ENCODE results near the gene RFTN1. TPM values are rescaled to one million over a fixed set of nuclear protein-coding genes. Genes with fewer than 3 reads are reported as not detected.

Gene RFTN1
- total RNA-seq, 1 donor: 73.0 TPM

DNA sequence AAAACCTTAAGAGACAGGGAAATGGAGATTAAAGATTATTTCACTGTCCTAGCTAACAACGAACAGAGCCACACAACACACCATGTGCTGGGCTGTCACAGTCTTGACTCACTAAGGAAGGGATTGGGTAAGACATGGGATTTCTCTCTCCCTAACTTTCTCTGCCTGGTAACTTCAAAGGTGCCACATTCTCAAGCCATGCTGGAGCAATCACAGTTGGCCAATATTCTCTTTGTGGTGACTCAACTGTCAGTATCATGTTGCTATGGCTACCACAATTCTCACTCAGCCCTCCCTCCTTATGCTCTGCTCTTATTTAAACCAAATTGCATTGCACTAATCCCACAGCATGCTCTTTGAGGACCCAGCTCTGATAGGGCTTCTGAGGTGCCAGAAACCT, 174.5 kb downstream of the RFTN1 start:
- H3K4me3 ChIP-seq (ENCODE audit: low read depth, low read length): no peak overlapping the region
- no peak for TF ChIP-seq CTCF (IDR thresholded peaks at IDR 0.05; ENCODE audit: insufficient read depth, low read depth, low read length)
- DNase-seq (ENCODE audit: low read depth): peak; percentile 97

DNA sequence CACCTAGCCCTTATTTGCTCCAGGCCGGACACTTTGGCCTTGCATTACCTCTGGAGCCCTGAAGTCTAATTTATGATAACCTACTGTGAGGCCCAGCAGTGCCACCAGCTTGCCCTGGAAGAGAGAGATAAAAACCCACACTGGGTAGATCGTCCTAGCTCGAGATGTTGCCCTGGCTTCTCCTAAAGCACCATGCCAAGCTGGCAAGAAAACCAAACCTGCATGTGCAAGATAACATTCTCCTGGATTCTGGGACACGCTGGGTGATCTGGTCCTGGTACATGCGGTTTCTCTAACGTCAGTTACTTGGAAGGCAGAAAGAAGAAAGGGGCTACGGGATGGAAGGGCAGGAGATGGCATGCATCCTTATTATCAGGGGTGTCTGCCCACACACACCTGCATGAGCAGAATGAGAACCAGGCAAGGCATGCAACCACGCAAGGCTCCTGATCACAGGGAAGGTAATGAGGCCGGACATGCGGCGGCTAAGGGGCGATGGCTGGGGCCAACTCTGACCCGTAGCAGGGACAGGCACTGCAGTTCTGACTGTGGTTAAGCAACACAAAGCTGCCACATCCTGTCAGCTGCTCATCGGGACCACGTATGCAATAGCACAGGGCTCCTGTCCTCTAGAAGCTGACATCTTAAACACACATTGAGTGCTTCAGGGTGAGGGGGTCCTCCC, 175.5 kb downstream of the RFTN1 start:
- peak; percentile 69 for DNase-seq (ENCODE audit: low read depth)
- no peak for TF ChIP-seq CTCF (IDR thresholded peaks at IDR 0.05; ENCODE audit: insufficient read depth, low read depth, low read length)
- H3K4me3 ChIP-seq (ENCODE audit: low read depth, low read length): no peak overlapping the region

- no peak overlapping the region for H3K4me3 ChIP-seq (ENCODE audit: low read depth, low read length)
- TF ChIP-seq CTCF (IDR thresholded peaks at IDR 0.05; ENCODE audit: insufficient read depth, low read depth, low read length): no peak
- DNase-seq (ENCODE audit: low read depth): no peak
Observed at GRCh38 chr3:16336825-16337224, 176.7 kb downstream of the RFTN1 start.

GRCh38 chr3:16335772-16336645, 177.5 kb downstream of the RFTN1 start:
- DNase-seq (ENCODE audit: low read depth): no peak
- TF ChIP-seq CTCF (IDR thresholded peaks at IDR 0.05; ENCODE audit: insufficient read depth, low read depth, low read length): no peak
- no peak overlapping the region for H3K4me3 ChIP-seq (ENCODE audit: low read depth, low read length)

DNA sequence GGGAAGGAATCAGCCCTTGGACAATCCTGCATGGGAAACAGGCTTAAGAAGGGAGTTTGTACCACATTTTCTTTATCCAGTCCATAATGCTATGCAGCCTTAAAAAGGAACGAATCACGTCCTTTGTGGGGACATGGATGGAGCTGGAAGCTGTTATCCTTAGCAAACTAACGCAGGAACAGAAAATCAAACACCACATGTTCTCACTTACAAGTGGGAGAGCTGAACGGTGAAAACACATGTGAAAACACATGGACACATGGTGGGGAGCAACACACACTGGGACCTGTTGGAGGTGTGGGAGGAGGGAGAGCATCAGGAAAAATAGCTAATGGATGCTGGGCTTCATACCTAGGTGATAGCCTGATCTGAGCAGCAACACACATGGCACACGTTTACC, 178.2 kb downstream of the RFTN1 start:
- no peak for DNase-seq (ENCODE audit: low read depth)
- TF ChIP-seq CTCF (IDR thresholded peaks at IDR 0.05; ENCODE audit: insufficient read depth, low read depth, low read length): no peak
- H3K4me3 ChIP-seq (ENCODE audit: low read depth, low read length): no peak overlapping the region

- no peak for TF ChIP-seq CTCF (IDR thresholded peaks at IDR 0.05; ENCODE audit: insufficient read depth, low read depth, low read length)
- DNase-seq (ENCODE audit: low read depth): no peak
- H3K4me3 ChIP-seq (ENCODE audit: low read depth, low read length): no peak overlapping the region
Observed at GRCh38 chr3:16334909-16335308, 178.6 kb downstream of the RFTN1 start.
